ENCODE data around the gene PPP1R1A. TPM values are rescaled to one million over a fixed set of nuclear protein-coding genes. Genes with fewer than 3 reads are reported as not detected.

The PPP1R1A gene
- total RNA-seq, 1 donor from 2014 or later = 6.7 TPM

- no peak for DNase-seq
These were observed 17.0 kb downstream of the PPP1R1A start for GRCh38 chr12:54571193-54572188.

- no peak for DNase-seq
These were observed 18.4 kb downstream of the PPP1R1A start for GRCh38 chr12:54569995-54570528.

GRCh38 chr12:54569072-54569471, 19.4 kb downstream of the PPP1R1A start:
- no peak for DNase-seq

GRCh38 chr12:54566792-54567191, 21.7 kb downstream of the PPP1R1A start:
- DNase-seq = no peak

GRCh38 chr12:54565986-54566544, 22.4 kb downstream of the PPP1R1A start:
- DNase-seq = no peak

- DNase-seq = no peak
These were observed 23.0 kb downstream of the PPP1R1A start for GRCh38 chr12:54565310-54565985.

GRCh38 chr12:54564768-54565167, 23.7 kb downstream of the PPP1R1A start:
- no peak for DNase-seq

- no peak for DNase-seq
These were observed 24.7 kb downstream of the PPP1R1A start for GRCh38 chr12:54563787-54564186.

- no peak for DNase-seq
These were observed 25.6 kb downstream of the PPP1R1A start for GRCh38 chr12:54562750-54563356.

GRCh38 chr12:54561164-54561563, 27.3 kb downstream of the PPP1R1A start:
- no peak for DNase-seq

- peak; percentile 90 for DNase-seq
These were observed 28.0 kb downstream of the PPP1R1A start for GRCh38 chr12:54560374-54560858.

GRCh38 chr12:54558759-54559158, 29.7 kb downstream of the PPP1R1A start:
- DNase-seq = no peak

- DNase-seq = peak; percentile 43
These were observed 30.1 kb downstream of the PPP1R1A start for GRCh38 chr12:54558311-54558710.

- no peak for DNase-seq
These were observed 32.7 kb downstream of the PPP1R1A start for GRCh38 chr12:54555670-54556257.

- no peak for DNase-seq
These were observed 38.5 kb downstream of the PPP1R1A start for GRCh38 chr12:54549774-54550451.

GRCh38 chr12:54546511-54546910, 41.9 kb downstream of the PPP1R1A start:
- no peak for DNase-seq

GRCh38 chr12:54544743-54545142, 43.7 kb downstream of the PPP1R1A start:
- DNase-seq = no peak

GRCh38 chr12:54543526-54543925, 44.9 kb downstream of the PPP1R1A start:
- DNase-seq = no peak

GRCh38 chr12:54541751-54542290, 46.6 kb downstream of the PPP1R1A start:
- no peak for DNase-seq

- DNase-seq = no peak
These were observed 50.2 kb downstream of the PPP1R1A start for GRCh38 chr12:54538136-54538700.
